Ectodermal cell (in vitro differentiated cells): ENCODE results near the gene POLD1.

Experiments used
- H3K27ac ChIP-seq: 2 replicates; pipeline ENCODE4 v1.7.0; 2013; ENCODE audit warnings: mild to moderate bottlenecking, low read depth, low read length; ENCODE audit not compliant: insufficient read depth, poor library complexity, severe bottlenecking
- H3K27me3 ChIP-seq: 2 replicates; pipeline ENCODE4 v1.7.0; 2013; ENCODE audit warnings: mild to moderate bottlenecking, low read length; ENCODE audit not compliant: insufficient read depth, control insufficient read depth, poor library complexity, severe bottlenecking
- H3K36me3 ChIP-seq: one replicate; pipeline ENCODE4 v1.7.0; 2013; ENCODE audit warnings: low read length; ENCODE audit not compliant: control insufficient read depth, insufficient read depth
- H3K4me1 ChIP-seq: one replicate; pipeline ENCODE4 v1.7.0; 2013; ENCODE audit warnings: low read length; ENCODE audit not compliant: control insufficient read depth, insufficient read depth
- H3K4me3 ChIP-seq: 2 replicates; pipeline ENCODE4 v1.7.0; 2013; ENCODE audit warnings: low read depth, low read length, control low read depth; ENCODE audit not compliant: insufficient read depth
- H3K9me3 ChIP-seq: 2 replicates; pipeline ENCODE4 v1.7.0; 2013; ENCODE audit warnings: mild to moderate bottlenecking, low read length, moderate library complexity; ENCODE audit not compliant: control insufficient read depth
- WGBS, 2 experiments: methylation state at CpG; one replicate each; pipeline ENCODE4 v1.1.7; 2013; ENCODE audit warnings: missing lambda C conversion rate in 2 of 2; 5-methylcytosine and 5-hydroxymethylcytosine counted together

The POLD1 gene

DNA sequence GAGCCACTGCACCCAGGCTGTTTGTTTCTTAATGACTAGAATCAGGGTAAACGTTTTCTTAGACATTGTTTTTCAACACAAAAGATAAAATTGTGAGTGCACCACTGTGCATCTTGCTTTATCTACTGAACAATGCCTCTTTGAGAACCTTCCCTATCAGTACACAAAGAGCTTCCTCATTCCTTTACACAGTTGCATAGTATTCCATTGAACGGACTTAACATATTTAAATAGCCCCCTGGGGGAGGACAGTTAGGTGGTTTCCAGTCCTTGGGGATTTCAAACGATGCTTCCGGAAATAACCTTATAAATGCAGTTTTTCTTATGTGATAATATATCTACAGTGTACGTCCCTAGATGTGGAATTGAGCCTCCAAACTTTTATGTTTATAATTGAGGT lies 8.6 kb downstream of the POLD1 start:
- no peak overlapping the region for H3K4me3 ChIP-seq
- no peak overlapping the region for H3K27ac ChIP-seq
- H3K27me3 ChIP-seq: no peaks in the 10 kb centered on the region
- peaks cover 12% of the 10 kb centered on the region for H3K36me3 ChIP-seq
- 95 to 99% methylated on average over 5 of the region's 5 CpGs for WGBS, 2 experiments
- no peaks in the 10 kb centered on the region for H3K4me1 ChIP-seq
- H3K9me3 ChIP-seq: no peaks in the 10 kb centered on the region

DNA sequence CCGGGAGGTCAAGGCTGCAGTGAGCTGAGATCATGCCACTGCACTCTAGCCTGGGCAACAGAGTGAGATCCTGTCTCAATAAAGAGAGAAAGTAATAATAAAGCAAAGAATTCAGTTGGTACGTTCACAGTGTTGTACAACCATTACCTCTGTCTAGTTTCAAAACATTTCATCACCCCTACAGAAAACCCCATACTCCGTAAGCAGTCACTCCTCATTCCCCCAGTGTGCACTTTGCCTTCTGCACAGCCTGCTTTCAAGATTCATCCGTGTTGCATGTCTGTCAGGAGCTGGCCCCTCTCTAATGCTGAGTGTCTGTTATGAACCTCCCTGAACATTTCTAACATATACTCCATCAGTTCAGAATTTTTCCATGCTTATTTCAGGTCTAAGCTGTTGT lies 9.4 kb downstream of the POLD1 start:
- Histone ChIP-seq H3K36me3 (peaks cover 10% of the 10 kb centered on the region), H3K9me3 (no peaks in the 10 kb centered on the region), H3K27me3 (no peaks in the 10 kb centered on the region), H3K4me3 (no peak overlapping the region), H3K4me1 (no peaks in the 10 kb centered on the region), H3K27ac (no peak overlapping the region)
- WGBS, 2 experiments: 94 to 98% methylated on average over 4 of the region's 4 CpGs

DNA sequence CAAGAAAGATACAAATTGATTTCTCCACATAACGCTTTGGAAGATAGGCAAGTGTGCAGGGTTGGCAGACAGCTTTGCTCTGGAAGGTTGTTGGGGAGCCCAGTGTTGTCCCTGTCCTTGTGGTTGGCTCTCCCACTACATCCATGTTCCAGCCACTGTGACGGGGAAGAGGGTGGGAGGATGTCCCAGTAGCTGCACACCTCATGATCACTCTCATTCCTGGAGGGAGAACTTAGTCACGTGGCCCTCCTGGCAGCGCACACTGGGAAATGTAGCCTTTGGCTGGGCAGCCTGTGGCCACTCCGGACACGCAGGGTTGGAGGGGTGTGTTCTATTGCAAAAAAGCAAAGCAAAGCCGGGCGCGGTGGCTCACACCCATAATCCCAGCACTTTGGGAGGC lies 9.9 kb downstream of the POLD1 start:
- Histone ChIP-seq H3K9me3 (no peaks in the 10 kb centered on the region), H3K27me3 (no peaks in the 10 kb centered on the region), H3K4me1 (no peaks in the 10 kb centered on the region), H3K4me3 (no peak overlapping the region), H3K36me3 (peaks cover 10% of the 10 kb centered on the region), H3K27ac (no peak overlapping the region)
- 95 to 98% methylated on average over 9 of the region's 9 CpGs for WGBS, 2 experiments

DNA sequence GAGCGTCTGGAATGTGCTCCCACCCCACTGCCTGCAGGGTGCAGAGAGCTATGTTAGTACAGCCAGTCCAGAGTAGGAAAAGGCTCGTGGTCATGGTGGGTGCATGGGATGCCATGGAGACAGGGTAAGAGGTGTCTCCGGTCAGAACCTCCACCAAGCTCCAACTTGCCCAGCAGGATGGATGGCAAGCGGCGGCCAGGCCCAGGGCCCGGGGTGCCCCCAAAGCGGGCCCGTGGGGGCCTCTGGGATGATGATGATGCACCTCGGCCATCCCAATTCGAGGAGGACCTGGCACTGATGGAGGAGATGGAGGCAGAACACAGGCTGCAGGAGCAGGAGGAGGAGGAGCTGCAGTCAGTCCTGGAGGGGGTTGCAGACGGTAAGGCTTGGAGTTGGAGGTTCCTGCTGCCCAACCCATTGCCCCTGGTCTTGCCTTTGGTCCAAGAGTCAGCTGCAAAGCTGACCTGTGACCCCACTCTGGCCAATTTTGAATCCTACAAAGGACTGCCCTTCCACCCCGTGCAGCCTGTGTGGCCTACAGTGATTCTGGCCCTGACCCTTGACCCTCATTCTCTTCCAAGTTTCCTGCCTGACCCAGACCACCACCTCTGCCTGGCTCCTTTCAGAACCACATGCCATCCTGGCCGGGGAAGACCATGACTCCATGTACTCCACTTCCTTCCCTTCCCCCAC lies 14.7 kb downstream of the POLD1 start:
- 94 to 96% methylated on average over 13 of the region's 13 CpGs for WGBS, 2 experiments
- Histone ChIP-seq H3K9me3 (no peaks in the 10 kb centered on the region), H3K27me3 (no peaks in the 10 kb centered on the region), H3K4me1 (no peaks in the 10 kb centered on the region), H3K36me3 (peaks cover 10% of the 10 kb centered on the region), H3K4me3 (no peak overlapping the region), H3K27ac (no peak overlapping the region)

DNA sequence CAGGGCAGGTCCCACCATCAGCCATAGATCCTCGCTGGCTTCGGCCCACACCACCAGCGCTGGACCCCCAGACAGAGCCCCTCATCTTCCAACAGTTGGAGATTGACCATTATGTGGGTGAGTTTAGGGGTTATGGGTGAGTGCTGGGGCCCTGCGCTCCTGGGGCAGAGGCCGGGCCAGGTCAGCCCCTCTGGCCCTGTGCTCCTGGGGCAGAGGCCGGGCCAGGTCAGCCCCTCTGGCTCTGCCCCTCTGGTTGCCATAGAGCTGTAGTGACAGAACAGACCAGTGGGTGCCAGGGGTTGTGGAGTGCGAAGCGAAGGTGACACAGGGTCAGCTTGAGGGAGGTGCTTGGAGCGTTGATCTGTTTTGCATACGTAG lies 15.2 kb downstream of the POLD1 start:
- Histone ChIP-seq H3K4me3 (no peak overlapping the region), H3K4me1 (no peaks in the 10 kb centered on the region), H3K27me3 (no peaks in the 10 kb centered on the region), H3K27ac (no peak overlapping the region), H3K36me3 (peaks cover 10% of the 10 kb centered on the region), H3K9me3 (no peaks in the 10 kb centered on the region)
- 97% methylated on average over 10 of the region's 10 CpGs for WGBS, 2 experiments

DNA sequence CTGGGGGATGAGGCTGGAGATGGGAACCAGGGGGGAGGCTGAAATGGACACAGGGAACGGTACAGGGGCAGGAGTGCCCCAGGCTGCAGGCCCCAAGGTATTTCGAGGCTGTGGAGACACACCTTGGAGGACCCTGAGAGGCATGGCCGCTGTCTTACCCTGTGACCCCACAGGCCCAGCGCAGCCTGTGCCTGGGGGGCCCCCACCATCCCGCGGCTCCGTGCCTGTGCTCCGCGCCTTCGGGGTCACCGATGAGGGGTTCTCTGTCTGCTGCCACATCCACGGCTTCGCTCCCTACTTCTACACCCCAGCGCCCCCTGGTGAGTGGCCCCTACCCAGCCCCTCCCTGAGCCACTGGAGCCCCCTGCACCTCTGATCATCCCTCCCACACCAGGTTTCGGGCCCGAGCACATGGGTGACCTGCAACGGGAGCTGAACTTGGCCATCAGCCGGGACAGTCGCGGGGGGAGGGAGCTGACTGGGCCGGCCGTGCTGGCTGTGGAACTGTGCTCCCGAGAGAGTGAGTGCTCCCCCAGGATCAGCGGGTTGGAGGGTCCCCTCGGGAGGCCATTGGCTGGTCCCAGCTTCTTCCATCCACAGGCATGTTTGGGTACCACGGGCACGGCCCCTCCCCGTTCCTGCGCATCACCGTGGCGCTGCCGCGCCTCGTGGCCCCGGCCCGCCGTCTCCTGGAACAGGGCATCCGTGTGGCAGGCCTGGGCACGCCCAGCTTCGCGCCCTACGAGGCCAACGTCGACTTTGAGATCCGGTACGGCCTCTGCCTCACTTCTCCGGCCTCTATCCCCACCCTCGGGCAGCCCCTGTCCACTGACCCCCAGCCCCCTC lies 17.7 kb downstream of the POLD1 start:
- no peak overlapping the region for H3K27ac ChIP-seq
- H3K4me1 ChIP-seq: no peaks in the 10 kb centered on the region
- H3K9me3 ChIP-seq: no peaks in the 10 kb centered on the region
- no peaks in the 10 kb centered on the region for H3K27me3 ChIP-seq
- WGBS, 2 experiments: 95 to 96% methylated on average over 48 of the region's 48 CpGs
- peaks cover 20% of the 10 kb centered on the region for H3K36me3 ChIP-seq
- H3K4me3 ChIP-seq: no peak overlapping the region

DNA sequence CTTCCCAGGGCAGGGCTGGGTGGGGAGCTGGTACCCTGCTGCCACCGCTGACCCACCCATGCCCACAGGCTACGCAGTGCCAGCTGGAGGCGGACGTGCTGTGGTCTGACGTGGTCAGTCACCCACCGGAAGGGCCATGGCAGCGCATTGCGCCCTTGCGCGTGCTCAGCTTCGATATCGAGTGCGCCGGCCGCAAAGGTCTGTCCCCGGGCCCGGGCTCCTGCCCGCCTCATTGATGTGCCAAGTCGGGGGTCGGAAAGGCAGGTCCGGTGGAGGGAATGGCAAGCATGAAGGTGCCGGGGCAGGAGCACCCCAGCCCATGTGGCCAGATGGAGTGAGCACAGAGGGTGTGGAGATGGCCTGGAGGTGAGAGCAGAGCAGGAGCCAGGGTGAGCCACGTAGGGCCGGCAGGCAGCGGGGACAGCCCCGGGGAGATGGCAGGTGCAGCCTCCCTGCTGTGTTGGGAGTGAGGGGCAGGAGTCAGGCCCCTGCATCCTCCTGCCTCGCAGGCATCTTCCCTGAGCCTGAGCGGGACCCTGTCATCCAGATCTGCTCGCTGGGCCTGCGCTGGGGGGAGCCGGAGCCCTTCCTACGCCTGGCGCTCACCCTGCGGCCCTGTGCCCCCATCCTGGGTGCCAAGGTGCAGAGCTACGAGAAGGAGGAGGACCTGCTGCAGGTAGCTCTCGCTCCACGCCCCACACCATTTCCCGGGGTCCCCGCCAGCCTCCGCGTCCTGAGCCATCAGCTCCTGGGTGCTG lies 18.6 kb downstream of the POLD1 start:
- Histone ChIP-seq H3K36me3 (peaks cover 25% of the 10 kb centered on the region), H3K27me3 (no peaks in the 10 kb centered on the region), H3K9me3 (no peaks in the 10 kb centered on the region), H3K4me3 (no peak overlapping the region), H3K4me1 (no peaks in the 10 kb centered on the region), H3K27ac (no peak overlapping the region)
- WGBS, 2 experiments: 95 to 96% methylated on average over 41 of the region's 41 CpGs

DNA sequence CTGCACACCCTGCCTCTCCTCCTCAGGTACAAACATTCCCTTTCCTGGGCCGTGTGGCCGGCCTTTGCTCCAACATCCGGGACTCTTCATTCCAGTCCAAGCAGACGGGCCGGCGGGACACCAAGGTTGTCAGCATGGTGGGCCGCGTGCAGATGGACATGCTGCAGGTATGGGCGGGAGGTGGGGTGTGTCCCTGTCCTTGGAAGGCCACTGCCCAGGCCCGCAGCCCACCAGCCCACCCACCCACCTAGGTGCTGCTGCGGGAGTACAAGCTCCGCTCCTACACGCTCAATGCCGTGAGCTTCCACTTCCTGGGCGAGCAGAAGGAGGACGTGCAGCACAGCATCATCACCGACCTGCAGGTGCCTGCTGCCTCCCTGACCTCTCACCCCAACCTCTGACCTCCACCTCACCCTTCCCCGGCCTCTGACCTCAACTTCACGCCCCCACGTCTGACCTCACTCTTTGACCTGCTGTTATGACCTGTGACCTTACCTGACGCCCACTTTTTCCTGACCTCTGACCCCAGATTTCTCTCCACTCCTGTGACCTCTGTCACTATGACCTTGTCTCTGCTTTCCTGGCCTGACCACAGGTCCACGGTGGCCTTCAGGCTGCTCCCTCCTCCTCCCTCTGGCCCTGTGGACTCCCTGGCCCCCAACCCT lies 22.1 kb downstream of the POLD1 start:
- no peaks in the 10 kb centered on the region for H3K9me3 ChIP-seq
- no peak overlapping the region for H3K4me3 ChIP-seq
- H3K36me3 ChIP-seq: peaks cover 31% of the 10 kb centered on the region
- H3K27me3 ChIP-seq: no peaks in the 10 kb centered on the region
- H3K27ac ChIP-seq: no peak overlapping the region
- H3K4me1 ChIP-seq: no peaks in the 10 kb centered on the region
- 94 to 95% methylated on average over 22 of the region's 22 CpGs for WGBS, 2 experiments

DNA sequence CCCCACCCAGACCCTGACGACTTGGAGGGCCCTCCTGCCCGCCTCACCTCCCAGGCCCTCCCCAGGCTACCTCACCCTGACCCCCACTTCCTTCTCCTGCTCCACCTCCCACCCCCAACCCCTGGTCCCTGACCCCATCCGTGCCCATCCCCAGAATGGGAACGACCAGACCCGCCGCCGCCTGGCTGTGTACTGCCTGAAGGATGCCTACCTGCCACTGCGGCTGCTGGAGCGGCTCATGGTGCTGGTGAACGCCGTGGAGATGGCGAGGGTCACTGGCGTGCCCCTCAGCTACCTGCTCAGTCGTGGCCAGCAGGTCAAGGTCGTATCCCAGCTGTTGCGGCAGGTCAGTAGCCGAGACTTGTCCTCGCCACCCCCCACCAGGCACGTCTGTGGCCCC lies 22.7 kb downstream of the POLD1 start:
- Histone ChIP-seq H3K27me3 (no peaks in the 10 kb centered on the region), H3K36me3 (peaks cover 31% of the 10 kb centered on the region), H3K4me3 (no peak overlapping the region), H3K27ac (no peak overlapping the region), H3K9me3 (no peaks in the 10 kb centered on the region), H3K4me1 (no peaks in the 10 kb centered on the region)
- WGBS, 2 experiments: 95 to 96% methylated on average over 19 of the region's 19 CpGs

DNA sequence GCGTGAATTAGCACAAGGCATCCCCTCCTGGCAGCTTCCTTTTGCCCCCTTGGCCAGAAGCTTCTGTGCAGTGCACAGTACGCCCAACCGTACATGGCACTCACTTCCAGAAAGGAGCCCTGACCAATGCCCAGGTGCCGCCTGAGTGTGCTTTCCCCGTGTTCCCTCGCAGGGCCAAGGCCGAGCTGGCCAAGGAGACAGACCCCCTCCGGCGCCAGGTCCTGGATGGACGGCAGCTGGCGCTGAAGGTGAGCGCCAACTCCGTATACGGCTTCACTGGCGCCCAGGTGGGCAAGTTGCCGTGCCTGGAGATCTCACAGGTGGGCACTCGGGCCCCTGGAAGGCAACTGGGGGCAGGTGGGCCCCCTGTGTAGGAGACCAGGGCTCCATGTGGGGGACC lies 25.2 kb downstream of the POLD1 start:
- H3K36me3 ChIP-seq: peaks cover 26% of the 10 kb centered on the region
- no peaks in the 10 kb centered on the region for H3K9me3 ChIP-seq
- no peak overlapping the region for H3K4me3 ChIP-seq
- 95 to 96% methylated on average over 17 of the region's 17 CpGs for WGBS, 2 experiments
- H3K27ac ChIP-seq: no peak overlapping the region
- no peaks in the 10 kb centered on the region for H3K4me1 ChIP-seq
- H3K27me3 ChIP-seq: no peaks in the 10 kb centered on the region
